ENCODE results near the gene TMC5. TPM values are rescaled to one million over a fixed set of nuclear protein-coding genes. Genes with fewer than 3 reads are reported as not detected.

TMC5 gene
- total and polyA plus RNA-seq, 2 donors (not counting 3 experiments of a cell fraction or from before 2014, with no cell fraction given), result not detected

GRCh38 chr16:19386525-19386924 is 31.2 kb upstream of the TMC5 start:
- Histone ChIP-seq H3K4me1 (ENCODE audit: control insufficient read depth, extremely low read depth, insufficient read depth, low read length) (no peaks in the 10 kb centered on the region), H3K9me3 (replicated peaks; ENCODE audit: control insufficient read depth, insufficient read depth, low read length) (no peaks in the 10 kb centered on the region), H3K9me1 (replicated peaks; ENCODE audit: control insufficient read depth, extremely low read depth, insufficient read depth, low read length) (no peaks in the 10 kb centered on the region), H3K9ac (replicated peaks; ENCODE audit: extremely low read depth, insufficient read depth, low read length) (no peak overlapping the region), H3K79me2 (ENCODE audit: control insufficient read depth, insufficient read depth, low read length) (no peaks in the 10 kb centered on the region), H3K27me3 (ENCODE audit: control insufficient read depth in 2 of 2, insufficient read depth in 2 of 2, low read length in 2 of 2) (no peaks in the 10 kb centered on the region), H2AFZ (ENCODE audit: low read depth, low read length) (no peak overlapping the region), H3K36me3 (ENCODE audit: control insufficient read depth in 2 of 2, extremely low read depth in 1 of 2, insufficient read depth in 2 of 2, low read length in 2 of 2) (no peaks in the 10 kb centered on the region), H3K27ac (ENCODE audit: insufficient read depth, low read depth, low read length) (no peak overlapping the region), H4K20me1 (replicated peaks; ENCODE audit: control insufficient read depth, extremely low read depth, insufficient read depth, low read length) (no peaks in the 10 kb centered on the region), H3K4me2 (ENCODE audit: insufficient read depth, low read length) (no peak overlapping the region), H3K4me3 (replicated peaks in 1 of 3; ENCODE audit: insufficient read depth in 1 of 3, low read depth in 1 of 3, low read length in 3 of 3) (no peak overlapping the region)
- CTCF ChIA-PET, result no interaction called here
- FAIRE-seq (no peak), DNase-seq (ENCODE audit: low read depth, low spot score) (no peak)
- TF ChIP-seq CTCF (IDR thresholded peaks at IDR 0.05; ENCODE audit: extremely low read depth in 1 of 2, insufficient read depth in 1 of 2, low read depth in 1 of 2, low read length in 2 of 2) (no peak), EZH2 (IDR thresholded peaks at IDR 0.05; ENCODE audit: borderline replicate concordance, low read depth, low read length, severe bottlenecking) (no peak), MYC (IDR thresholded peaks at IDR 0.05; ENCODE audit: low read depth, low read length) (no peak), POLR2AphosphoS5 (IDR thresholded peaks at IDR 0.05; ENCODE audit: insufficient read depth, low read depth, low read length) (no peak), FOS (IDR thresholded peaks at IDR 0.05; ENCODE audit: borderline replicate concordance, insufficient read depth, low read length) (no peak), JUN (IDR thresholded peaks at IDR 0.05; ENCODE audit: borderline replicate concordance, insufficient read depth, insufficient read length, low read depth) (no peak), MAX (IDR thresholded peaks at IDR 0.05; ENCODE audit: insufficient read depth, insufficient read length) (no peak), GATA2 (IDR thresholded peaks at IDR 0.05; ENCODE audit: insufficient read depth, insufficient read length, low read depth, low read length) (no peak), POLR2A (IDR thresholded peaks at IDR 0.05; ENCODE audit: low read depth, low read length) (no peak)
- POLR2A ChIA-PET, result no interaction called here
- dilution Hi-C loops (cut with MboI; ENCODE audit: extremely low pct_ligation_motif_present, low sequenced_read_pairs), result no loop called here
- no TSS peak for BruUV-seq (replicated peaks)
- intact Hi-C loops (cut with micrococcal nuclease), result no loop called here
